Lower lobe of right lung (tissue), 2 donors: ENCODE results near the gene STMP1. TPM values are rescaled to one million over a fixed set of nuclear protein-coding genes. Genes with fewer than 3 reads are reported as not detected.

ENCODE experiments used
- ATAC-seq, 2 donors: fragments of 200-7000 bp; cut with Tn5 transposase; one replicate each; pipeline ENCODE4 v1.9.1; 2020 to 2022; ENCODE audit warnings: mild to moderate bottlenecking in 2 of 2, moderate library complexity in 2 of 2
- DNase-seq: peaks from one replicate; pipeline ENCODE4 v3.0.0-alpha.2; 2020
- H3K27ac ChIP-seq: fragments of 200-600 bp; one replicate; pipeline ENCODE4 v1.8.0; 2022
- H3K27me3 ChIP-seq: fragments of 200-600 bp; one replicate; pipeline ENCODE4 v1.8.0; 2022; ENCODE audit warnings: low read depth
- H3K36me3 ChIP-seq: fragments of 200-600 bp; one replicate; pipeline ENCODE4 v1.8.0; 2022; ENCODE audit warnings: mild to moderate bottlenecking
- H3K4me1 ChIP-seq: fragments of 200-600 bp; one replicate; pipeline ENCODE4 v1.8.0; 2022
- H3K4me3 ChIP-seq: fragments of 200-600 bp; one replicate; pipeline ENCODE4 v1.8.0; 2022; ENCODE audit warnings: mild to moderate bottlenecking
- H3K9me3 ChIP-seq: fragments of 200-600 bp; one replicate; pipeline ENCODE4 v1.8.0; 2022
- intact Hi-C: fragments of 100-400 bp; cut with DNase I; formaldehyde crosslinking; loops from one replicate; pipeline ENCODE4 v1.11.0; 2022
- total RNA-seq: library from RNA; stranded (reverse); fragmentation: NEBNext Ultra II Directional; extraction: Animal tissue kit (Norgen Biotek cat#: 25700); gene quantifications from one replicate; pipeline ENCODE4 v1.2.1, GENCODE V29; 2021
- TF ChIP-seq, protein P1 (sequence below): fragments of 200-600 bp; IDR thresholded peaks from one replicate; pipeline ENCODE4 v1.8.0; 2022; ENCODE audit warnings: antibody characterized with exemption, mild to moderate bottlenecking
- donor health status: DM: no; HTN: yes; CAD: no; lungs with severe emphysema.

The STMP1 gene
- total RNA-seq, 1 donor from 2014 or later, result 24.3 TPM

GRCh38 chr7:135717693-135718092 is 55.4 kb downstream of the STMP1 start:
- DNase-seq (no peak), ATAC-seq (no peak)
- Histone ChIP-seq H3K27me3 (no peaks in the 10 kb centered on the region), H3K9me3 (no peaks in the 10 kb centered on the region), H3K27ac (no peak overlapping the region), H3K4me1 (no peaks in the 10 kb centered on the region), H3K36me3 (no peaks in the 10 kb centered on the region), H3K4me3 (no peak overlapping the region)
- intact Hi-C loops, result no loop called here
- TF ChIP-seq, protein P1, sequence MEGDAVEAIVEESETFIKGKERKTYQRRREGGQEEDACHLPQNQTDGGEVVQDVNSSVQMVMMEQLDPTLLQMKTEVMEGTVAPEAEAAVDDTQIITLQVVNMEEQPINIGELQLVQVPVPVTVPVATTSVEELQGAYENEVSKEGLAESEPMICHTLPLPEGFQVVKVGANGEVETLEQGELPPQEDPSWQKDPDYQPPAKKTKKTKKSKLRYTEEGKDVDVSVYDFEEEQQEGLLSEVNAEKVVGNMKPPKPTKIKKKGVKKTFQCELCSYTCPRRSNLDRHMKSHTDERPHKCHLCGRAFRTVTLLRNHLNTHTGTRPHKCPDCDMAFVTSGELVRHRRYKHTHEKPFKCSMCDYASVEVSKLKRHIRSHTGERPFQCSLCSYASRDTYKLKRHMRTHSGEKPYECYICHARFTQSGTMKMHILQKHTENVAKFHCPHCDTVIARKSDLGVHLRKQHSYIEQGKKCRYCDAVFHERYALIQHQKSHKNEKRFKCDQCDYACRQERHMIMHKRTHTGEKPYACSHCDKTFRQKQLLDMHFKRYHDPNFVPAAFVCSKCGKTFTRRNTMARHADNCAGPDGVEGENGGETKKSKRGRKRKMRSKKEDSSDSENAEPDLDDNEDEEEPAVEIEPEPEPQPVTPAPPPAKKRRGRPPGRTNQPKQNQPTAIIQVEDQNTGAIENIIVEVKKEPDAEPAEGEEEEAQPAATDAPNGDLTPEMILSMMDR, result no peak

GRCh38 chr7:135718219-135718618 is 55.9 kb downstream of the STMP1 start:
- ATAC-seq (no peak), DNase-seq (no peak)
- intact Hi-C loops, result no loop called here
- H3K4me1 ChIP-seq, result no peaks in the 10 kb centered on the region
- H3K27me3 ChIP-seq, result no peaks in the 10 kb centered on the region
- H3K9me3 ChIP-seq, result no peaks in the 10 kb centered on the region
- H3K4me3 ChIP-seq, result no peak overlapping the region
- TF ChIP-seq, protein P1, result no peak
- H3K36me3 ChIP-seq, result no peaks in the 10 kb centered on the region
- no peak overlapping the region for H3K27ac ChIP-seq

- intact Hi-C loops, result no loop called here
- Histone ChIP-seq H3K9me3 (no peaks in the 10 kb centered on the region), H3K27ac (no peak overlapping the region), H3K4me1 (no peaks in the 10 kb centered on the region), H3K27me3 (no peaks in the 10 kb centered on the region), H3K36me3 (no peaks in the 10 kb centered on the region), H3K4me3 (no peak overlapping the region)
- TF ChIP-seq, protein P1, result no peak
- ATAC-seq (no peak), DNase-seq (no peak)
Measured at GRCh38 chr7:135718794-135719437, 56.6 kb downstream of the STMP1 start.

DNA sequence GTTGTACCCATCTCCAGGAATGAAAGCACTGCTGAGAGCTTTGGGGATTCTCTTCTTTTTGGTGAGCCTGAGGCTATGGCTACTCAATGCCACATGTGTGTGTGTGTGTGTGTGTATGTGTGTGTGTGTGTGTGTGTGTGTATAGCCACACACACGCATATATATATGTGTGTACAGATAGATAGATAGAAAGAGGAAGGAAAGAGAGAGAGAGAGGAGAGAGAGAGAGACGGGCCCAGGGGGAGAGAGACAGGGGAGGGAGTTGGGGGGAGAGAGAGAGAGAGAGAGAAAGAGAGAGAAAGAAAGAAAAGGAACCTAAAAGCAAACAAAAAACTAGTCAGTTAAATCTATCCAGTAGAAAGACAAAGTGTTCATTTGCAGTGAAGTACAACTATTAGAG is 57.4 kb downstream of the STMP1 start:
- Histone ChIP-seq H3K27me3 (no peaks in the 10 kb centered on the region), H3K27ac (no peak overlapping the region), H3K4me1 (no peaks in the 10 kb centered on the region), H3K4me3 (no peak overlapping the region), H3K36me3 (no peaks in the 10 kb centered on the region), H3K9me3 (no peaks in the 10 kb centered on the region)
- ATAC-seq (no peak), DNase-seq (no peak)
- intact Hi-C loops, result no loop called here
- TF ChIP-seq, protein P1, result no peak

DNA sequence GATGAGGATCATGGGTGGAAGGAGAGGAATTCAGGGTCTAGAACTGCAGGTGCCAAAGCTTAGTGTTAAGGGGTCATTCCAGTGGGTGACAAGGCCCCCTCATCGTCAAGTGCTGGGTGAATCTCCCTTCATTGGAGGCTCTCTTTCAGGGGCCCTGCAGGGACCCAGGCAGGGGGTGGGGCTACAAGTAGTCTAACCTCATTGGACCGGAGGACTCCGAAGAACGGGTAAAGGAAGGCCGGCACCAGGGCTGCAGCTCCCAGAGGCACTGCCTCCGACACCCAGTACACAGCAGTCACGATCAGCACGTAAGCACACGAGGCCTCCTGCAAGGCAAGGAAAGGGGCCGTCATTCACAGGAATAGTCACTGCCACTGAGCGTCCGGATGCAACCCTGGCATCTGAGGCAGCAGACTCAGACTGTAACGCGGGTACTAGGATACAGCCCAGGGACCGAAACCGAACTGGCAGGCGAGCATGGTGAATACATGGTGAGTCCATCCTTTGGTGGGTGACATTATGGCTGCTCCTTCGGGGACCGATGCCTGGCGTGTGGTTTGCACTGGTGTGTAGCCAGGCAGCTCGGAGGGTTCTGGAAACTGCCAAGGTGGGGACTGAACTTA is 59.0 kb downstream of the STMP1 start:
- intact Hi-C loops, result no loop called here
- TF ChIP-seq, protein P1, result no peak
- H3K4me3 ChIP-seq, result no peak overlapping the region
- ATAC-seq (no peak), DNase-seq (no peak)
- H3K27ac ChIP-seq, result no peak overlapping the region
- H3K4me1 ChIP-seq, result no peaks in the 10 kb centered on the region
- no peaks in the 10 kb centered on the region for H3K36me3 ChIP-seq
- H3K27me3 ChIP-seq, result no peaks in the 10 kb centered on the region
- no peaks in the 10 kb centered on the region for H3K9me3 ChIP-seq
